HFFc6 (cell line): ENCODE results near the gene LAMC2. TPM values are rescaled to one million over a fixed set of nuclear protein-coding genes. Genes with fewer than 3 reads are reported as not detected.

Source experiments
- DNase-seq: peaks from one replicate; pipeline ENCODE4 v3.0.0-alpha.2; 2018
- H3K27ac Mint-ChIP-seq: 2 replicates; pipeline ENCODE4 v1.8.0; 2020; ENCODE audit warnings: mild to moderate bottlenecking, mixed read lengths
- H3K27me3 Mint-ChIP-seq: 2 replicates; pipeline ENCODE4 v1.8.0; 2021; ENCODE audit warnings: mild to moderate bottlenecking, moderate library complexity, mixed read lengths; ENCODE audit not compliant: insufficient read depth
- H3K36me3 Mint-ChIP-seq: 2 replicates; pipeline ENCODE4 v1.8.0; 2021; ENCODE audit warnings: low read depth, mixed read lengths
- H3K4me1 Mint-ChIP-seq: 2 replicates; pipeline ENCODE4 v1.8.0; 2020; ENCODE audit warnings: low read depth, mixed read lengths
- H3K4me3 Mint-ChIP-seq: 2 replicates; pipeline ENCODE4 v1.8.0; 2020; ENCODE audit warnings: mild to moderate bottlenecking, moderate library complexity, mixed read lengths
- H3K9me3 Mint-ChIP-seq: 2 replicates; pipeline ENCODE4 v1.8.0; 2020; ENCODE audit warnings: mild to moderate bottlenecking, mixed read lengths
- total RNA-seq, 6 experiments: library from RNA; stranded (reverse); fragmentation: NEBNext Ultra II Directional; extraction: Animal tissue kit (Norgen Biotek cat#: 25700); gene quantifications; 2 replicates in 1 of 6; 3 replicates in 5 of 6; pipeline ENCODE4 v1.2.3, GENCODE V29; 2021
- TF ChIP-seq, protein P1 (sequence below): fragments of 200-600 bp; sonication (generic); IDR thresholded peaks from 2 replicates; pipeline ENCODE4 v1.5.0; 2021; ENCODE audit warnings: antibody characterized with exemption, mild to moderate bottlenecking

The LAMC2 gene
- total RNA-seq, 6 experiments from 2014 or later, result 1.5 to 2.3 (median 1.7) TPM

- no peaks in the 10 kb centered on the region; the same call in 1 of the 2 replicates for H3K27me3 Mint-ChIP-seq
- peaks cover 60% of the 10 kb centered on the region for H3K4me1 Mint-ChIP-seq
- DNase-seq, result no peak
- H3K27ac Mint-ChIP-seq, result no peak overlapping the region
- TF ChIP-seq, protein P1, sequence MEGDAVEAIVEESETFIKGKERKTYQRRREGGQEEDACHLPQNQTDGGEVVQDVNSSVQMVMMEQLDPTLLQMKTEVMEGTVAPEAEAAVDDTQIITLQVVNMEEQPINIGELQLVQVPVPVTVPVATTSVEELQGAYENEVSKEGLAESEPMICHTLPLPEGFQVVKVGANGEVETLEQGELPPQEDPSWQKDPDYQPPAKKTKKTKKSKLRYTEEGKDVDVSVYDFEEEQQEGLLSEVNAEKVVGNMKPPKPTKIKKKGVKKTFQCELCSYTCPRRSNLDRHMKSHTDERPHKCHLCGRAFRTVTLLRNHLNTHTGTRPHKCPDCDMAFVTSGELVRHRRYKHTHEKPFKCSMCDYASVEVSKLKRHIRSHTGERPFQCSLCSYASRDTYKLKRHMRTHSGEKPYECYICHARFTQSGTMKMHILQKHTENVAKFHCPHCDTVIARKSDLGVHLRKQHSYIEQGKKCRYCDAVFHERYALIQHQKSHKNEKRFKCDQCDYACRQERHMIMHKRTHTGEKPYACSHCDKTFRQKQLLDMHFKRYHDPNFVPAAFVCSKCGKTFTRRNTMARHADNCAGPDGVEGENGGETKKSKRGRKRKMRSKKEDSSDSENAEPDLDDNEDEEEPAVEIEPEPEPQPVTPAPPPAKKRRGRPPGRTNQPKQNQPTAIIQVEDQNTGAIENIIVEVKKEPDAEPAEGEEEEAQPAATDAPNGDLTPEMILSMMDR, result peak; percentile 34
- no peaks in the 10 kb centered on the region for H3K36me3 Mint-ChIP-seq
- no peak overlapping the region for H3K4me3 Mint-ChIP-seq
- H3K9me3 Mint-ChIP-seq, result no peaks in the 10 kb centered on the region
Observed at GRCh38 chr1:183228347-183229220, 42.5 kb downstream of the LAMC2 start.

- H3K9me3 Mint-ChIP-seq, result no peaks in the 10 kb centered on the region
- no peak overlapping the region for H3K4me3 Mint-ChIP-seq
- DNase-seq, result peak; percentile 72
- peaks cover 5% of the 10 kb centered on the region; the same call in 1 of the 2 replicates for H3K36me3 Mint-ChIP-seq
- TF ChIP-seq, protein P1, result no peak
- H3K4me1 Mint-ChIP-seq, result peaks cover 70% of the 10 kb centered on the region
- H3K27me3 Mint-ChIP-seq, result no peaks in the 10 kb centered on the region; the same call in 1 of the 2 replicates
- H3K27ac Mint-ChIP-seq, result peak overlapping the region; percentile 57
Observed at GRCh38 chr1:183230413-183230812, 44.3 kb downstream of the LAMC2 start.

DNA sequence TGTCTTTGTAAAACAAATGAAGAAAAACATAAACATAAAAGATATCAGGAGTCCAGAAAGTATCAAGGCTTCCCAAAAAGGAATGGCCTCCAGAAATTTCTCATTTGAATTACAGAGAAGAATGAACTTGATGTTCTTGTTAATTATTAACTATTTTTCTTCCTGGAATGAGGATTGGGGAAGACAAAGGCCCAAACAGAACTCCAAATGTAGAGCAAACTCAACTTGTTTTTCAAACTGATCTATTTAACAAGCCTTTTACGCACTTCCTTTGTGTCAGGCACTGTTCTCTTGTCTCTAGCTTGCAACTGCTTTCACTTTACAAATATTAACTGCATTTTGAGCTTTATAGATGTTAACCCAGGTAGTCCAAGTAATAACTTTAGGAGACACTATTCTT is 45.5 kb downstream of the LAMC2 start:
- Mint-ChIP-seq H3K36me3 (peaks cover 6% of the 10 kb centered on the region), H3K9me3 (no peaks in the 10 kb centered on the region), H3K4me3 (no peak overlapping the region), H3K27me3 (no peaks in the 10 kb centered on the region; the same call in 1 of the 2 replicates), H3K4me1 (peaks cover 81% of the 10 kb centered on the region), H3K27ac (peak overlapping the region; percentile 27; the same call in 1 of the 2 replicates)
- TF ChIP-seq, protein P1, result no peak
- no peak for DNase-seq

DNA sequence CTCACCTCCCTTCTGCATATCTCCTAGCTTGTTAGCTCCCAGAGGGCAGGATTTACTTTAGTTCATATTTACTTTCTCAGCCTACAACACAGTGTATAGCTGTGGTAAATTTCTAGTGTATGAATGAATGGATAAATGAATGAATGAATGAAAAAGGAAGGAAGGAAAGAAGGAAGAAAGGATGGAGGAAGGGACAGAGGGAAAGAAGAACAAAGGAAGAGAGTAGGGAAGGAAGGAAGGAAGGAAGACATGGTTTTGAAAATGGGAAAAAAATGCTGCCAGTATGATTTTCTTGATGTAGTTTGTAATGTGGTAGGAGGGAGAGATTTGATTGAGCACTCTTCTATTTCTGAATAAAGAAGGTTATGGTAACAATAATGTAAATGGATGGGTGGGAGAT is 47.0 kb downstream of the LAMC2 start:
- Mint-ChIP-seq H3K4me1 (peaks cover 85% of the 10 kb centered on the region), H3K27me3 (no peaks in the 10 kb centered on the region; the same call in 1 of the 2 replicates), H3K36me3 (peaks cover 6% of the 10 kb centered on the region), H3K9me3 (no peaks in the 10 kb centered on the region), H3K4me3 (no peak overlapping the region; the same call in 1 of the 2 replicates), H3K27ac (peak overlapping the region; percentile 30)
- TF ChIP-seq, protein P1, result no peak
- no peak for DNase-seq

DNA sequence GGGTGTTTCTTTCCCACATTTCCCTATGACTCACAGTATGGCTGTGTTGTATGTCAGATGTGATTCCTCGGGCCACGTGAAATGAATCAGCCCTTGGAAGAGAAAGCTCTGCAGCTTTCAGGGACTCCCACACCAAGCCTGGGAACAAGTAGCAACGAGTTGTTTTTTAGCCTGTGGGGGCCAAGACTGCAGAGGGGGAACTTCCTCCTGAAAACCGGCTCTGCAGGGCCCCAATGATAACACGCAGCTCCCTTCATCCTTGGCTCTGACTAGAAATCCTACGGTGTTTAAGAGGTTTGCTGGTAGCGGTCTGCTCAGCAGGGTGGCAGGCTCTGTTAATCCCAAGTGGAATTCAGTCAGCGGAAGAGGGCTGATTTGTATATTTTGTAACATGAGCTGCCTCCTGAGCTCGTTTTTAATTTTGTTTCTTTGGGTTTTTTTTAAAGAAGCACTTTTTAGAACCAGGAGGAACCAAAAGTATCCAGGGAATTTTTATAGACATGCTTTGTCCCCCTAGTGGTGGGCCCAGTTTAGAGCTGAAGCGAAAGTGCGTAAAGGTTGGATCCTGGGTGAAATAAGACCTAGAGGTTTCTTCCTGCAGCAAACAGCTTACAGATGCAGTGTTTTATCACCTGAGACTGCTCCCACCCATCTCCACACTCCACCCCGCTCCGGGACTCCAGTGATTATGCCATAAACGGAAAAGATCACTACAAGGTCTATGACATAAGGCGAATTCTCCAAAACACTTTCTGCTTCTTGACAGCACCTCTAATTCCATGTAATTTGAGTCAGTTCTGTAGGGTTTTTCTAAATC is 48.8 kb downstream of the LAMC2 start:
- peak; percentile 92 for DNase-seq
- Mint-ChIP-seq H3K9me3 (no peaks in the 10 kb centered on the region), H3K36me3 (peaks cover 19% of the 10 kb centered on the region), H3K27me3 (no peaks in the 10 kb centered on the region; the same call in 1 of the 2 replicates), H3K4me1 (peaks cover 93% of the 10 kb centered on the region), H3K4me3 (peak overlapping the region; percentile 76), H3K27ac (peak overlapping the region; percentile 85)
- TF ChIP-seq, protein P1, result peak; percentile 90
